ENCODE results near the gene ERFL.

- TF ChIP-seq USF2 (IDR thresholded peaks at IDR 0.05; ENCODE audit: low read depth, low read length) (no peak), POLR2A (IDR thresholded peaks at IDR 0.05; ENCODE audit: low read depth, low read length) (no peak), RAD21 (IDR thresholded peaks at IDR 0.05; ENCODE audit: low read length) (no peak), CTCF (conservative IDR thresholded peaks at IDR 0.05; ENCODE audit: low read depth, low read length) (no peak), MXI1 (IDR thresholded peaks at IDR 0.05; ENCODE audit: borderline replicate concordance, low read depth, low read length) (no peak), ELK1 (IDR thresholded peaks at IDR 0.05; ENCODE audit: borderline replicate concordance, low read depth, low read length) (no peak), SMC3 (IDR thresholded peaks at IDR 0.05; ENCODE audit: low read depth, low read length) (no peak), BHLHE40 (IDR thresholded peaks at IDR 0.05; ENCODE audit: low read depth, low read length) (no peak), CEBPB (IDR thresholded peaks at IDR 0.05; ENCODE audit: low read depth, low read length) (no peak), CHD1 (IDR thresholded peaks at IDR 0.05; ENCODE audit: low read depth, low read length) (no peak), FOS (IDR thresholded peaks at IDR 0.05; ENCODE audit: low read depth, low read length) (no peak), NFE2L2 (IDR thresholded peaks at IDR 0.05; ENCODE audit: low read depth, low read length) (no peak)
Observed at GRCh38 chr19:41911889-41912731, 16.1 kb downstream of the ERFL start.

Measured in IMR-90 (cell line).